Activated CD8-positive, alpha-beta memory T cell treated with anti-CD3 and anti-CD28 coated beads, Interleukin-2, amount 50 U/mL, for 1 hour (primary cell): ENCODE data around the gene TP53I13.

ENCODE experiments used
- DNase-seq: peaks from one replicate; pipeline ENCODE4 v3.0.0-alpha.2; 2020; ENCODE audit errors: extremely low read depth

The TP53I13 gene

DNA sequence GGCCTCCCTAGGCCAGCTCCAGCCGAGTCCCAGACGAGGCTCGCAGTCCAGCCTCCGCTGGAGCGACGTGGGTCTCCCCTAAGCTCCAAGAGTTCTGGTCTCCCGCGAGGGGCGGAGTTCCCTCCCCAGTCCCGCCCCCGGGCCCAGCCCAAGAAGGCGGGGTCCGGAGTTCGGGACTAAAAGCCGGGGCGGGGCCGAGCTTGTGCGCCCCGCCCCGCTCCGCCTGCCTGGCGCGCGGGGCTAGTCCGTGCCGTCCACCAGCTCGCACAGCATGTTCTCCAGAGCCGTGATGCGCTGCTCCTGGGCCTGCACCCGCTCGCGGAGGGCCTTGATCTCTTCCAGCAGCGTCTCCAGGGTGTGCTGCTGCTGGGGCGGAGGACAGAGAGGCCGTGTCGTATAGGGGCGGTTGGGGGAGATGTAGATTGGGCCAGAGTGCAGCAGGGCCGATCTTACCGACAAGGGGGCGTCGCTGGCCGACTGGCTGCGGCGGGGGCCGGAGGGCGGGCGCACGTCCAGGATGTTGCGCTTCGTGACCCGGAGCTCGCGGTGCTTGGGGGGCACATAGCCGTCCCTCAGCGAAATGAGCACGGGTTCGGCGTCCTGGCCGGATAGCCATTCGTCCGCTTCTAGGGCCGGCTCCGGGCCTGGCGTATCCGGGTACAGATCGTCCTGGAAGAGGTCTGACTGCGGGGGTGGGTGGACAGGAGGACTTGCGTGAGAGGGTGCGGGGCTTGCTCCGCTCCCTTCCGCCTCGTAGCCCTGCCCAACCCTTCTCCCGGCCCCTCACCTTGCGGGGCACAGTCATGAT, 47.2 kb downstream of the TP53I13 start:
- no peak for DNase-seq

DNA sequence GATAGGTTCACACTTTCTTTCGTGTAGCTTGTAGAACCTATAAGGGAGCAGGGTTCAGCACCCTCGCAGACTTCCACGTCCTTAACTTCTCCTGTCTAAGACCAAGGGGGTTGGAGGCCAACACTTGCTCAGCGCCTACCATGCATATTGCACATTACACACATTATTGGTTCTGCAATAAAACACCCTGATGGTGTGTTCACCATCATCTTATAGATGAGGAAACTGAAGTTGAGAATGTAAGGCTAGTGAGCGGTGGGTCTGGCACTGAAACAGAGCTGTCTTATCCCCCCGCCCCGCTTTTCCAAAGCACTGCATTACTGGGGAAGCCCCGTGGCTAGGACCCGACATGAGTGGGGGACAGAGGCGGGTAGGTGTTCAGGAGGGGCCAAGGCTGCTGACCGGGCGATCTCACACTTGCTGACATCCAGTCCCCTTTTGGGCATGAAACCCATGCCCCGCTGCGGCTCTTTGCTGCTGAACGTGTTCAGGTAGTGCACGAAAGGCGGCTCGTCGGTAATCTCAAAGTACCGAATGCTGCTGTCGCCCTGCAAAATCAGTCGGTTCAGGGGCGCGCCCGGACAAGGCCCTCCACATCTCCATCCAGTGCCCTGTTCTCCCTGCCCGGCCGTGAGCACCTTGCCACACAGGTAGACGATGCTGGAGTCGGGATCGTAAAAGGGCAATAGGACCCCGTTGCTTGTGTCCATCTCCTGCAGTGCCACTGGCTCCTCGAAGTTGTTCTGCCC, 48.0 kb downstream of the TP53I13 start:
- no peak for DNase-seq

DNA sequence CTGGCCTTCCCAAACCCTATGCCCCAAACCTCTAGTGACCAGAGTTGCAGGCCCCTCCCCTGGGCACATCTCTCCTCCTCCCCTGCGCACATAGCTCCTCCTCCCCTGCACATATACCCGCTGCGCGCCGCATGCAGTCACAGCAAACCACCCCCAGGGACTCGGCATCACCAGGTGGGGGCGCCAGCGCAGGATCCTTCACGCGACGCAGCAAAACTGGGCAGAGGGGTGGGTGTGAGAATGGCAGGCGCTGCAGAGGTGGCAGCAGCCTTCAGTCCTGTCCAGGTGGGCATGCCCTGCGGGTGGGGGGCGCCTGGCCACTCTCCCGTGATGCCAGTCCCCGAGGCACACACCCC, 48.6 kb downstream of the TP53I13 start:
- peak; percentile 65 for DNase-seq

DNA sequence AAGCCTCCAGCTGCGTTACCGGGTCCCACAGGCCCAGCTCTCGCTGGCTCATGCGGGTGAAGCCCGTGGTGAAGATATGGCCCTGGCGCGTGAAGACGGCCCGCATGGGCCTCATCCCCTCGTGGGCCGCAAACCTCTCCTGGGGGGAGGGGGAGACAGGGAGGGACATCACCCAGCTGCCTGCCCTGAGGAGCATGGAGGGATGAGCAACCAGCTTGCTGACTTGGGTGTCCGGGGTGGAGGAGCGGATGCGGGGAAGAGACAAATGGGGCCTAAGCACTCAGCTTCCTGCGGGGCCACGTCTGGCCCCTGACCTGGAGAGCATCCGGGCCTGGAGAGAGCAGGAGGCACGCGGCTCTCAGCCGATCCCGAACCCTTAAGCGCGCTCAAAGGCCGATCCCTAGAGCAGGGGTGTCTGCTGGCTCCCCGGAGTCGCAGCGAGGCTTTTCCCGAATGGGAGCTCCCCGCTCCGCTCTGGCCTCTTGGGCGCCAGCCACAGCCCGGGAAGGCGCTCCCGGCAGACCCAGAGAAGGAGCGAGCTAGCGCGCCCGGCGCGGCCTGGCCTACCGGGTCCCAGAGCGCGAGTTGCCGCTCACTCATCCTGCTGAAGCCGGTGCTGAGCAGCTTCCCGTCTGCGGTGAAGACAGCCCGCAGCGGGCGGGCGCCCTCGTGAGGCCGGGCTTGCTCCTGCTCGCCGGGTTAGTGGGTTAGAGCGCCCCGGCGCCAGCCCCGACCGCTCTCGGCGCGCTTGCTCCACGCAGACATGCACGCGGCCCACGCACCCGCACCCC, 49.2 kb downstream of the TP53I13 start:
- DNase-seq, result peak; percentile 45

DNA sequence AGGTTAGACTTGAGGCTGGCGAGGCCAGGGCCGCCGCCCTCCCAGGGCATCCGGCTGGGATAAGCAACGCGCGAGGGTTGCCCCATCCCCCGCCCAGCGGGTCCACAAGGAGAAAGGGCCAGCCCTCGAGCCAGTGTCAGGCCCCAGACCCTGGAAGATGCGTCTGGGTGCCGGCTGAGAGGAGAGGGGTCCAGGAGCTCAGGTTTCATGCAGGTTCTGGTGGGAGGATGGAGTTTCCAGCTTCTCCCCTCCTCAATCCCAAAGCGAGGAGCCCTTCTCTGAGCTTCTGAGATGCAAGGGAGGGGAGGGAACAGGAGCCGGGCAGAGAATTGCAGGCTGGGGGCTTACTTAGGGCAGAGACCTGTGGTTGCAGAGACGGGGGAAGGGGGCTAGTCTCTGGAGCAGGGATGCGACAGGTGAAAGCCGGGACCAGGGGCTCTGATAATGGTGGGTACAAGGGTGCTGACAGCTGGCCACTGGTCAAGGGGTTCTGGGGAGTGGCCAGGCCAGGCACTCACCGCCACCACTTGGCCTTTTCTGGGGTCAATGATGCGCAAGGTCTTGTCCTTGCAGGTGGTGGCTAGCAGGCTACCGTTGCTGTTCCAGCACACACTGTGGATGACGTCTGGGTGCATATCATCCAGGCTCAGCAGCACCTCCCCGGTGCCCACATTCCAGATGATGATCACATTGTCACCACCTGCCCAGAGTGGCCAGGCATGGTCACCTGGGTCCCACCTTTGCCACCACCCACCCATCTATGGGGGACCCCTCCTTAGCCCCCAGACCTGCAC, 50.0 kb downstream of the TP53I13 start:
- no peak for DNase-seq

DNA sequence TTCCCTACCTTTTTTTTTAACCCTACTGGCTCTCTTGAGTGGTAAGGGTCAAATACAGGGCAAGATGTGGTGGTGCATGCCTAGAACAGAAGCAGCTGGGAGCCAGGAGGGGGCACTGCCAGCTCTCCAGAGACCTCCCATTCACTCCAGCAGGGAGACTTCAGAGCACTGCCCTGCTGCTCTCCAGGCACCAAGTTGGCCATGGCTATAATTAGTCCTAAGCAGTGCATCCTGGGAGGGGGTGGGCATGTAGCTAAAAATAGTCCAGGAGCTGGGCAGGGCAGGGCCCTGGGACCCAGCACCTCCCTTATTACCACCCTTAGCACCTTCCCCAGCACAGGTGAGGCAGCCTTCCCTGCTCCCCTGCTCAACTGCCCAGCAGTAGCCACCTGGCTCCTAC, 50.8 kb downstream of the TP53I13 start:
- DNase-seq, result no peak

DNA sequence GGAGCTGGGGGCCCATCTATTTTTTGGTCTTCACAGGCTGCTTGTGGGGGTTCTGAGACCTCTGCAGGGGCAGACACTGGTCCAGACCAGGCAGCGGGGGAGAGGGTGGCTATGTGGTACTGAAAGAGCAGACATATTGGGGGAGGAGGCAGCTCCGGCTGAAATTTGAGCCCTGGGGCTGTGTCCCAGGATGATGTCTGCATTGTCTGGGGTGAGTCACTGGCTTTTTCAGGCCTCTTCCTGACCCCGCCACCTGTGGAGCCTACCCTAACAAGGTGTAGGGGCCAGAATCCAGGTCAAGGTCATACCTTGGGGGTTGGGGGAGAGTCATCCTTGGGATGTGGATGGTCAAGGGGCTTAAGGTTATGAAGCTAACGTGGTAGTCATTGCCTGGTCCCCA, 51.8 kb downstream of the TP53I13 start:
- DNase-seq, result no peak

DNA sequence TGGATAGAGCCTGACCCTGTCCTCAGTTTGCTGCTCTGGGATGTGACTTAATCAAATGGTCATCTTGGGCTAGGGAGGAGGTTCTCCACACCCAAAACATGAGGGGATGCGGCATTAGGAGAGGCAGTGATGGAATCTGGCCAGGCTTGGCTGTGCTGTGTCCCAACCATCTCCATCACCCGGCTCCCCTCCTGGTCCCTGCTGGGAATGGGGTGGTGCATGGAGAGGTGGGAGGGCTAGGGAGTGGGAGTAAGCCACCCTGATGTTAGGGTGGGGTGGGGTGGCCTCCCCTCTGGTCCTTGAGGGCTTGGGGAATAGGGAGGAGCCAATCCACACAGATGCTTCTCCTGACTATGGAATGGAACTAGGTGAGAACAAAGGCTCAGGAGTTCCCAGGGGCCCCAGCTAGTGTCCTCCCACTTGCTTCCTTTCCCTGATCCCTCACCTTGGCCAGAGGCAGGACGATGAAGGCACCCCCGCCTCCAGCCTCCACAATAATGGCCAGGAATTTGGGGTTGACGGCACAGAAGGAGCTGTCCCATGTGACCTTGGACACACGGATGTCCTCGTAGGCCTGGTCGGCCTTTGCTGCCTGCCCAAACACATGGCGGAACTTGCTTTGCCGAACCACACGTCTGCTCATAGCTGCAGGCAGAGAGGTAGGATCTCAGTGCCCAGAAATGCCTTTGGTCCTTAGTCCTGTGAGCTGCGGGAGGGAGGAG, 52.4 kb downstream of the TP53I13 start:
- DNase-seq, result no peak

DNA sequence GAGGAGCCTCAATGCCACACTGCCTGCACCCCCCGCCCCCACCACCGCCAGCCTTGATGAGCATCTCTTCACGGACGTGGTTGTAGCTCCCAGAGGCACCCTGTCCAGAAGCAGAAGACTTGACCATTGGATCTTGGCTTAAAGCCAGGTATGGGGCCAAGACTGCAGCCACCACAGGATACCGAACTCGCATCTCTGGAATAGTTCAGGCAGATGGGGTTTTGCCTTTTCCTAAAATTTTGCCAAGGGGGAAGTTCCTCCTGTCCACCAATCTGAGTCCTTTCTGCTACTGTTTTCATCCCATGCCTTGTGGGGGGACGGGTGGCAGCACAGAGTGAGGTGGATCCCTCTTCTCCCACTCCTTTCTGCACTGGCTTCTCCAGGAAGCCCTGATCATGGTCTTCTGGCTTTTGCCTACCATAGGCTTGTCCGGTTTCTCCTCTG, 53.3 kb downstream of the TP53I13 start:
- DNase-seq, result no peak
